Measurements from ENCODE around the gene LMF1.

DNA sequence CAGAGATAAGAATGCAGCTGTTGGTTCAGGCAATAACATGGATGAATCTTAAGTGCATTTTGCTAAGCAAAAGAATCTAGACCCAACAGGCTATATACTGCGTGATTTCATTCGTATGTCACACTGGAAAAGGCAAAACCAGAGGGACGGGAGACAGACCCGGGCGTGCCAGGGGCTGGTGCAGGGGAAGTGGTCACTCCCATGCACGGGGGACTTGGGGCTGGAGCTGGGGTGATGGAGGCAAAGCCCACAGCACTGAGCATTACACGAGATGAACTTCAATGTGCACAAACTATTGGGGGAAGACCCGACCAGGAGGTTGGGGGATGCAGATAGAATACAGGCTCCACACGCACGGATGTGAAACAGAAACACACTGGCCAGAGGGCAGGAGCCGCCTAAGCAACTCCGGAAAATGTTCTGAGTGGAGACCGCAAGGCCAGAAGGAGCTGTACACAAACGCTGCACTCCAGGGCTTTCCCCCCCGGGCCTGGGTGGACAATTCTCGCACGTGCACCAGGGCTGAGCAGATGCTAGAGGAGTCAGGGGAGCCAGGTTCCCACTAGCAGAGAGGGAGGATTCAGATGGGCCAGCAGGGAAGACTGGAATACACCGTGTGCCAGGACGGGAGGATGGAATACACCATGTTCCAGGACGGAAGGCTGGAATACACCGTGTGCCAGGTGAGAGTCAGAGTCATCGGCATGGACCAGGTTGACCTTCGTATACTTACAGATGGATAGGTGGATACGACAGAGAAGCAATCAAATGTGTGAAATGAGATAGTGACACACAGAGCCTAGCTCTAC lies 11.3 kb downstream of the LMF1 start:
- TF ChIP-seq, protein P1, sequence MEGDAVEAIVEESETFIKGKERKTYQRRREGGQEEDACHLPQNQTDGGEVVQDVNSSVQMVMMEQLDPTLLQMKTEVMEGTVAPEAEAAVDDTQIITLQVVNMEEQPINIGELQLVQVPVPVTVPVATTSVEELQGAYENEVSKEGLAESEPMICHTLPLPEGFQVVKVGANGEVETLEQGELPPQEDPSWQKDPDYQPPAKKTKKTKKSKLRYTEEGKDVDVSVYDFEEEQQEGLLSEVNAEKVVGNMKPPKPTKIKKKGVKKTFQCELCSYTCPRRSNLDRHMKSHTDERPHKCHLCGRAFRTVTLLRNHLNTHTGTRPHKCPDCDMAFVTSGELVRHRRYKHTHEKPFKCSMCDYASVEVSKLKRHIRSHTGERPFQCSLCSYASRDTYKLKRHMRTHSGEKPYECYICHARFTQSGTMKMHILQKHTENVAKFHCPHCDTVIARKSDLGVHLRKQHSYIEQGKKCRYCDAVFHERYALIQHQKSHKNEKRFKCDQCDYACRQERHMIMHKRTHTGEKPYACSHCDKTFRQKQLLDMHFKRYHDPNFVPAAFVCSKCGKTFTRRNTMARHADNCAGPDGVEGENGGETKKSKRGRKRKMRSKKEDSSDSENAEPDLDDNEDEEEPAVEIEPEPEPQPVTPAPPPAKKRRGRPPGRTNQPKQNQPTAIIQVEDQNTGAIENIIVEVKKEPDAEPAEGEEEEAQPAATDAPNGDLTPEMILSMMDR (IDR thresholded peaks at IDR 0.05) = no peak
- TF ChIP-seq EP300 (IDR thresholded peaks at IDR 0.05) (no peak), POLR2AphosphoS5 (IDR thresholded peaks at IDR 0.05) (no peak), POLR2A (IDR thresholded peaks at IDR 0.05) (no peak)
